Transverse colon (tissue), 3 donors: Measurements from ENCODE around the gene TMEM170A.

Experiments used
- EP300 ChIP-seq: sonication (generic); formaldehyde crosslinking; IDR thresholded peaks from one replicate; pipeline ENCODE4 v1.6.1; 2017; ENCODE audit warnings: antibody characterized with exemption, low read depth
- POLR2A ChIP-seq: fragments of 450-650 bp; IDR thresholded peaks from one replicate; pipeline ENCODE4 v1.6.1; 2016; ENCODE audit warnings: antibody characterized with exemption, mild to moderate bottlenecking, moderate library complexity
- TF ChIP-seq, protein P1 (sequence below), 5 experiments: fragments of 200-600 bp in 3 of 5; fragments of 450-650 bp in 2 of 5; sonication (generic) in 3 of 5; IDR thresholded peaks; 1 replicate in 2 of 5; 2 replicates in 3 of 5; pipeline ENCODE4 v1.5.1; 2016 to 2017; ENCODE audit warnings: antibody characterized with exemption in 5 of 5, inconsistent platforms in 3 of 5, mild to moderate bottlenecking in 2 of 5, moderate library complexity in 1 of 5

DNA sequence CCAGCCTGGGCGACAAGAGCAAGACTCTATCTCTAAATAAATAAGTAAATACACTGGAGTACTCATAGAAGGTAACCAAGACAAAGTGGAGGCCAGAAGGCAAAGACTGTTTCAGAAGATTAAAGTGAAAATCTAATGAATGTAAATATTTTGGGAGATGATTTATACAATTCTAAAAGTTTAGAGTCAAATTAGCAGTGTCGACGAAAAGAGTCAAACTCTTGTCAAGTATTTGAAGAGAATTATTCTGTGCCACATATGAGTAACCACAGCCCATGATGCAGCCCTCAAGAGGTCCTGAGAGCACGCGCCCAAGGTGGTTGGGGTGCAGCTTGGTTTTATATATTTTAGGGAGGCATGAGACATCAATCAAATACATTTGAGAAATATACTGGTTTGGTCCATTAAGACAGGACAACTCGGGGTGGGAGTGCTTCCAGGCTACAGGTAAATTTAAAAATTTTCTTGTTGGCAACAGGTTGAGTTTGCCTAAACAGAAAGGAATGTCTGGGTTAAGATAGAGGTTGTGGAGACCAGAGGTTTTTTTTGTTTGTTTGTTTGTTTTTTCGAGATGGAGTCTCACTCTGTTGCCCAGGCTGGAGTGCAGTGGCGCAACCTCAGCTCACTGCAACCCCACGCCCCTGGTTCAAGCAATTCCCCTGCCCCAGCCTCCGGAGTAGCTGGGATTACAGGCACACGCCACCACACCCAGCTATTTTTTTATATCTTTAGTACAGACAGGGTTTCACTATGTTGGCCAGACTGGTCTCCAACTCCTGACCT lies 34.7 kb downstream of the TMEM170A start:
- TF ChIP-seq, protein P1, sequence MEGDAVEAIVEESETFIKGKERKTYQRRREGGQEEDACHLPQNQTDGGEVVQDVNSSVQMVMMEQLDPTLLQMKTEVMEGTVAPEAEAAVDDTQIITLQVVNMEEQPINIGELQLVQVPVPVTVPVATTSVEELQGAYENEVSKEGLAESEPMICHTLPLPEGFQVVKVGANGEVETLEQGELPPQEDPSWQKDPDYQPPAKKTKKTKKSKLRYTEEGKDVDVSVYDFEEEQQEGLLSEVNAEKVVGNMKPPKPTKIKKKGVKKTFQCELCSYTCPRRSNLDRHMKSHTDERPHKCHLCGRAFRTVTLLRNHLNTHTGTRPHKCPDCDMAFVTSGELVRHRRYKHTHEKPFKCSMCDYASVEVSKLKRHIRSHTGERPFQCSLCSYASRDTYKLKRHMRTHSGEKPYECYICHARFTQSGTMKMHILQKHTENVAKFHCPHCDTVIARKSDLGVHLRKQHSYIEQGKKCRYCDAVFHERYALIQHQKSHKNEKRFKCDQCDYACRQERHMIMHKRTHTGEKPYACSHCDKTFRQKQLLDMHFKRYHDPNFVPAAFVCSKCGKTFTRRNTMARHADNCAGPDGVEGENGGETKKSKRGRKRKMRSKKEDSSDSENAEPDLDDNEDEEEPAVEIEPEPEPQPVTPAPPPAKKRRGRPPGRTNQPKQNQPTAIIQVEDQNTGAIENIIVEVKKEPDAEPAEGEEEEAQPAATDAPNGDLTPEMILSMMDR (IDR thresholded peaks at IDR 0.05): no peak
- TF ChIP-seq POLR2A: no peak
- TF ChIP-seq EP300: no peak
